ENCODE measurements around the gene DTWD1.

GRCh38 chr15:49628379-49628778 lies 7.5 kb downstream of the DTWD1 start:
- TF ChIP-seq POLR2AphosphoS5 (IDR thresholded peaks at IDR 0.05; ENCODE audit: low read depth, low read length), result no peak
- no peak for TF ChIP-seq POLR2A (IDR thresholded peaks at IDR 0.05; ENCODE audit: low read depth, low read length)

Data from GM12891 (cell line).